ENCODE measurements around the gene SMAD3. TPM values are rescaled to one million over a fixed set of nuclear protein-coding genes. Genes with fewer than 3 reads are reported as not detected.

Gene SMAD3
- total RNA-seq, 4 donors from 2014 or later, result 21.2 to 32.3 (median 24.2) TPM

DNA sequence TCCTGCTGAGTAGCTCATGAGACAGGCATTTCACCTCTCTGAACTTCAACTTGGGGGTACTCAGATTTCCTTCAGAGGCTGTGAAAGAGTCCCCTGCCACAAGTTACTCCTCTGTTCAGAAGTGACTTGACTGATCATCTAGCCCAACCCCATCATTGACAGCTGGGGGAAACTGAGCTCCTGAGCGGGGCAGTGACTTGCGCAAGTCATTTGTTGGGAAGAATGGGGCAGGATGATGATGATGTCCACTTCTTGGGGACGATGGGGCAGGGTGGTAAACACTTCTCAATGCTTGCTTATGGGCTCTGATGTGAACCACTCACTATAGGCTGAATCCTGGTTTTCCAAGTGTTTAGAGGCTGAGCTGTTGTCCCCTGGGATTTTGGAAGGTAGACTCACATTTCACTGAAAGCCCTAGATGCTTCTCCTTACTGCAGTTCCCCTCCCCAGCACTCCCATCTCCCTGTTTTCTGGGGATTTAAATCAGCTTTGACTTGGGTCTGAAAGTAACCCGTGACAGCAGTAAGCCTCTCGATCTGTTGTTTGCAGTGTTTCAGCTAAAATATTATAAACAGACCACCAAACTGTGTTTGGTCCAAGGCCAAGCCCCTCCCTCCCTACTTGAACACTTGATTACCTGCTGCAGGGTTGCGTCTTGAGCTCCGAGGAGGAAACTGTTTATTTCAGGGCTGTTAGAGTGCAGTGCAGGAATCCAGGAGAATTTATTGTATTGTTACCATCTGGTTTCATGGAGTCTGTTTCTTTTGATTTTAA, 25.1 kb downstream of the SMAD3 start:
- Histone ChIP-seq H3K4me1 (peaks cover 75 to 89% (median 87%) of the 10 kb centered on the region in 4 donors), H3K9me3 (no peaks in the 10 kb centered on the region), H3K27ac (replicated peaks in 1 of 4) (peak overlapping the region in 3 of 4 donors; percentile 24 to 58 (median 41)), H3K27me3 (no peaks in the 10 kb centered on the region), H3K4me3 (no peak overlapping the region), H3K36me3 (peaks cover 0 to 21% (median 11%) of the 10 kb centered on the region in 4 donors)
- no peak for TF ChIP-seq POLR2AphosphoS5 (IDR thresholded peaks at IDR 0.05)
- no peak for TF ChIP-seq CTCF (IDR thresholded peaks at IDR 0.05)
- TF ChIP-seq POLR2A (IDR thresholded peaks at IDR 0.05; ENCODE audit: low read depth), result no peak
- no peak for TF ChIP-seq EP300 (IDR thresholded peaks at IDR 0.05)
- 42% methylated on average over 6 of the region's 7 CpGs for WGBS
- DNase-seq (ENCODE audit: extremely low spot score), result no peak
- intact Hi-C loops (cut with DNase I), result no loop called here

DNA sequence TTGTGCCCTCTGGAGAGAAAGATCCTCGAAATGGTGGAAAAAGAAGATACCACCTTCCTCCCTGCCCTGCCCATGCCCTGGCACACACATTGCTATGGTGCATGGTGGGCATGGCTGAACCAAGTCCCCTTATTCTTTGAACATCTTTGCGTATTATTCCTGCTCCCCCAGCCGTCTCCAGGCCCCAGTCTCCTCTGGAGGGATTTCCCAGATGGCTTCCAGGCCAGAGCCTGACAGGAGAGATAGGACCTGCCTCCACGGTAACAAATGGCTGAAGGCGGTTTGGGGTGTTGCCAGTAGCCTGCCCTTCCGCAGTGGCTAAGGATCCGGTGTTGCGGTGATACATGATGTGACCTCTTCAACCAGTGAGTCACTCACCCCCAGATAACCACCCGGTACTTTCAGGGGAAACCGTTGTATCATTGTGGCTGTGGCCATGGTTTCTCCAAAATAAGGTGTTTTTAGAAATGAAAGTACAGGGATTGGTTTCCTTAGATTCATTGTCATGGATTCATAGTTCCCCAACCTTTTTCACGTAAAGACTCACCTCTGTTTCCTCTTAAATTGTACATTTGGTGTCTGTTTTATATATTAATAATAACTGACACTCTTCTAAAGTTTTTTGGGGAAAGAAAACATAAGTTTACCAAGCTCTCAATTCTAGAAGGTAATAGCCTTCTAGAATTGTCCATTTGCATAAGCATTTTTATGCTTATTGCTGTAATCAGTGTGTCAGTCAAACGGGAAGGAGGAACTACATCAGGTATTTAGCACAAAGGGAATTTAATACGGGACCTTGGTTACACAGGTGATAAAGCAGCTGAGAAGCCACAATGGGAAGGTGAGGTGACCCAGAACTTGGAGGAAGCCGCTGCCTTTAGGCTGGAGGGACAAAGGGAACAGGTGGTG, 25.9 kb downstream of the SMAD3 start:
- Histone ChIP-seq H3K36me3 (peaks cover 0 to 21% (median 11%) of the 10 kb centered on the region in 4 donors), H3K9me3 (no peaks in the 10 kb centered on the region), H3K27me3 (no peaks in the 10 kb centered on the region), H3K27ac (replicated peaks in 1 of 4) (peak overlapping the region; percentile 24 to 58 (median 42)), H3K4me3 (no peak overlapping the region), H3K4me1 (peaks cover 66 to 86% (median 79%) of the 10 kb centered on the region in 4 donors)
- DNase-seq (ENCODE audit: extremely low spot score), result no peak
- TF ChIP-seq POLR2A (IDR thresholded peaks at IDR 0.05; ENCODE audit: low read depth) (no peak), POLR2AphosphoS5 (IDR thresholded peaks at IDR 0.05) (peak; percentile 32 to 33), CTCF (IDR thresholded peaks at IDR 0.05) (no peak), EP300 (IDR thresholded peaks at IDR 0.05) (no peak)
- intact Hi-C loops (cut with DNase I), result no loop called here
- 46% methylated on average over 14 of the region's 14 CpGs for WGBS

- TF ChIP-seq EP300 (IDR thresholded peaks at IDR 0.05) (no peak), POLR2AphosphoS5 (IDR thresholded peaks at IDR 0.05) (no peak), POLR2A (IDR thresholded peaks at IDR 0.05; ENCODE audit: low read depth) (no peak), CTCF (IDR thresholded peaks at IDR 0.05) (no peak)
- peaks cover 0 to 23% (median 11%) of the 10 kb centered on the region in 4 donors for H3K36me3 ChIP-seq
- peaks cover 58 to 82% (median 73%) of the 10 kb centered on the region in 4 donors for H3K4me1 ChIP-seq
- H3K9me3 ChIP-seq, result no peaks in the 10 kb centered on the region
- no peak for DNase-seq (ENCODE audit: extremely low spot score)
- peak overlapping the region; percentile 24 to 58 (median 42) for H3K27ac ChIP-seq (replicated peaks in 1 of 4)
- H3K27me3 ChIP-seq, result no peaks in the 10 kb centered on the region
- no peak overlapping the region for H3K4me3 ChIP-seq
- intact Hi-C loops (cut with DNase I), result no loop called here
- 58% methylated on average over 7 of the region's 7 CpGs for WGBS
These were observed 26.7 kb downstream of the SMAD3 start for GRCh38 chr15:67091980-67092677.

- H3K27ac ChIP-seq (replicated peaks in 1 of 4), result peak overlapping the region in 1 of 4 donors; percentile 58
- 90% methylated on average over 9 of the region's 9 CpGs for WGBS
These were observed 27.5 kb downstream of the SMAD3 start for GRCh38 chr15:67092752-67093503.

More at GRCh38 chr15:67092752-67093503, 27.5 kb downstream of the SMAD3 start:
- no peaks in the 10 kb centered on the region for H3K27me3 ChIP-seq
- H3K36me3 ChIP-seq, result peaks cover 0 to 26% (median 11%) of the 10 kb centered on the region in 4 donors
- no peak for DNase-seq (ENCODE audit: extremely low spot score)
- no peak overlapping the region for H3K4me3 ChIP-seq
- no peak for TF ChIP-seq EP300 (IDR thresholded peaks at IDR 0.05)
- TF ChIP-seq POLR2A (IDR thresholded peaks at IDR 0.05; ENCODE audit: low read depth), result no peak
- TF ChIP-seq CTCF (IDR thresholded peaks at IDR 0.05), result no peak
- TF ChIP-seq POLR2AphosphoS5 (IDR thresholded peaks at IDR 0.05), result no peak
- intact Hi-C loops (cut with DNase I), result no loop called here
- peaks cover 57 to 81% (median 72%) of the 10 kb centered on the region in 4 donors for H3K4me1 ChIP-seq
- no peaks in the 10 kb centered on the region for H3K9me3 ChIP-seq

Data from esophagus muscularis mucosa (tissue), 4 donors.